NCI-H345 (cell line): ENCODE data around the gene GMPPA.

Source experiments
- DNase-seq: peaks from one replicate; lab custom pipeline; 2025; lab: John Stamatoyannopoulos, UW

GMPPA gene

GRCh38 chr2:219522111-219523030 is 23.7 kb downstream of the GMPPA start:
- DNase-seq, result peak; percentile 12

- no peak for DNase-seq
These were observed 24.5 kb downstream of the GMPPA start for GRCh38 chr2:219523031-219523671.

- DNase-seq, result no peak
These were observed 26.1 kb downstream of the GMPPA start for GRCh38 chr2:219524817-219525216.

GRCh38 chr2:219525533-219526232 is 27.0 kb downstream of the GMPPA start:
- no peak for DNase-seq

GRCh38 chr2:219526320-219527075 is 27.8 kb downstream of the GMPPA start:
- DNase-seq, result no peak

- DNase-seq, result no peak
These were observed 28.3 kb downstream of the GMPPA start for GRCh38 chr2:219527076-219527394.

- DNase-seq, result no peak
These were observed 28.8 kb downstream of the GMPPA start for GRCh38 chr2:219527472-219527871.

GRCh38 chr2:219530048-219530963 is 31.6 kb downstream of the GMPPA start:
- peak; percentile 86 for DNase-seq

- DNase-seq, result no peak
These were observed 33.1 kb downstream of the GMPPA start for GRCh38 chr2:219531639-219532377.

GRCh38 chr2:219532378-219532649 is 33.6 kb downstream of the GMPPA start:
- DNase-seq, result no peak

- DNase-seq, result no peak
These were observed 35.4 kb downstream of the GMPPA start for GRCh38 chr2:219533930-219534661.

GRCh38 chr2:219536425-219536824 is 37.7 kb downstream of the GMPPA start:
- DNase-seq, result no peak

- DNase-seq, result no peak
These were observed 38.3 kb downstream of the GMPPA start for GRCh38 chr2:219536967-219537366.

GRCh38 chr2:219537657-219538488 is 39.2 kb downstream of the GMPPA start:
- no peak for DNase-seq

GRCh38 chr2:219538504-219538951 is 39.8 kb downstream of the GMPPA start:
- no peak for DNase-seq

GRCh38 chr2:219538956-219539788 is 40.5 kb downstream of the GMPPA start:
- no peak for DNase-seq

- DNase-seq, result no peak
These were observed 41.4 kb downstream of the GMPPA start for GRCh38 chr2:219539926-219540678.
